Osteoblast (primary cell): Measurements from ENCODE around the gene SLC22A13. TPM values are rescaled to one million over a fixed set of nuclear protein-coding genes. Genes with fewer than 3 reads are reported as not detected.

Experiments used
- DNase-seq: peaks from one replicate; pipeline ENCODE4 v3.0.0; 2011; ENCODE audit warnings: low spot score, mixed read lengths; ENCODE audit not compliant: insufficient read length; ENCODE audit errors: missing footprints
- H2AFZ ChIP-seq: 2 replicates; pipeline ENCODE4 v1.6.0; 2011; ENCODE audit warnings: mild to moderate bottlenecking, low read length
- H3K27ac ChIP-seq: 2 replicates; pipeline ENCODE4 v1.5.1; 2011; ENCODE audit warnings: mild to moderate bottlenecking, low read depth, low read length, moderate library complexity
- H3K27me3 ChIP-seq: 2 replicates; pipeline ENCODE4 v1.6.0; 2012; ENCODE audit warnings: mild to moderate bottlenecking, control low read depth, inconsistent platforms, low read length, moderate library complexity; ENCODE audit not compliant: insufficient read depth
- H3K36me3 ChIP-seq: 2 replicates; pipeline ENCODE4 v1.5.1; 2011; ENCODE audit warnings: mild to moderate bottlenecking, low read length, control low read depth, moderate library complexity; ENCODE audit not compliant: insufficient read depth
- H3K4me1 ChIP-seq: 2 replicates; pipeline ENCODE4 v1.5.1; 2011; ENCODE audit warnings: mild to moderate bottlenecking, low read length, control low read depth, moderate library complexity; ENCODE audit not compliant: insufficient read depth
- H3K4me2 ChIP-seq: 2 replicates; pipeline ENCODE4 v1.6.0; 2011; ENCODE audit warnings: mild to moderate bottlenecking, low read length; ENCODE audit not compliant: insufficient read depth
- H3K4me3 ChIP-seq: fragments of 200-600 bp; sonication (generic); 3 replicates; pipeline ENCODE4 v1.5.1; 2012; ENCODE audit warnings: mild to moderate bottlenecking, low read length, inconsistent platforms; ENCODE audit not compliant: insufficient read depth
- H3K79me2 ChIP-seq: 2 replicates; pipeline ENCODE4 v1.6.0; 2012; ENCODE audit warnings: mild to moderate bottlenecking, low read length, control low read depth, inconsistent platforms; ENCODE audit not compliant: insufficient read depth
- H3K9me3 ChIP-seq: 2 replicates; pipeline ENCODE4 v1.5.1; 2011; ENCODE audit warnings: low read depth, low read length, control low read depth
- H4K20me1 ChIP-seq: 2 replicates; pipeline ENCODE4 v1.6.0; 2012; ENCODE audit warnings: mild to moderate bottlenecking, low read length, control low read depth; ENCODE audit not compliant: insufficient read depth
- CTCF ChIP-seq: IDR thresholded peaks from 2 replicates; pipeline ENCODE4 v1.5.1; 2011; ENCODE audit warnings: mild to moderate bottlenecking, low read depth, low read length, moderate library complexity; ENCODE audit errors: extremely low read depth
- total RNA-seq: library from RNA; depleted of rRNA; stranded (reverse); fragments of >200 nt; gene quantifications from 2 replicates; pipeline ENCODE4 v1.2.3, GENCODE V29; 2012

SLC22A13 gene
- total RNA-seq, 1 donor, result 0.36 TPM

- H3K27ac ChIP-seq, result no peak overlapping the region
- no peaks in the 10 kb centered on the region for H3K9me3 ChIP-seq
- H4K20me1 ChIP-seq, result no peaks in the 10 kb centered on the region
- DNase-seq, result no peak
- no peak overlapping the region for H3K4me2 ChIP-seq
- H3K27me3 ChIP-seq, result no peaks in the 10 kb centered on the region
- no peaks in the 10 kb centered on the region for H3K4me1 ChIP-seq
- no peak for TF ChIP-seq CTCF
- H3K36me3 ChIP-seq, result no peaks in the 10 kb centered on the region
- H3K79me2 ChIP-seq, result no peaks in the 10 kb centered on the region
- no peak overlapping the region for H2AFZ ChIP-seq
- H3K4me3 ChIP-seq, result no peak overlapping the region
Measured at GRCh38 chr3:38308456-38308855, 42.8 kb downstream of the SLC22A13 start.

GRCh38 chr3:38311476-38311875 is 45.9 kb downstream of the SLC22A13 start:
- no peak for DNase-seq

GRCh38 chr3:38311941-38312340 is 46.3 kb downstream of the SLC22A13 start:
- H3K4me1 ChIP-seq, result no peaks in the 10 kb centered on the region
- H3K4me3 ChIP-seq, result no peak overlapping the region
- no peak for TF ChIP-seq CTCF
- H3K4me2 ChIP-seq, result no peak overlapping the region
- no peaks in the 10 kb centered on the region for H3K36me3 ChIP-seq
- no peak overlapping the region for H3K27ac ChIP-seq
- H4K20me1 ChIP-seq, result no peaks in the 10 kb centered on the region
- H3K27me3 ChIP-seq, result no peaks in the 10 kb centered on the region
- peak; percentile 73 for DNase-seq
- H3K9me3 ChIP-seq, result no peaks in the 10 kb centered on the region
- H2AFZ ChIP-seq, result no peak overlapping the region
- no peaks in the 10 kb centered on the region for H3K79me2 ChIP-seq

More at GRCh38 chr3:38311476-38311875, 45.9 kb downstream of the SLC22A13 start:
- Histone ChIP-seq H3K4me2 (no peak overlapping the region), H3K27ac (no peak overlapping the region), H3K4me1 (no peaks in the 10 kb centered on the region), H3K79me2 (no peaks in the 10 kb centered on the region), H3K4me3 (no peak overlapping the region), H3K27me3 (no peaks in the 10 kb centered on the region), H3K9me3 (no peaks in the 10 kb centered on the region), H3K36me3 (no peaks in the 10 kb centered on the region), H4K20me1 (no peaks in the 10 kb centered on the region), H2AFZ (no peak overlapping the region)
- no peak for TF ChIP-seq CTCF

GRCh38 chr3:38312356-38312755 is 46.7 kb downstream of the SLC22A13 start:
- H3K27me3 ChIP-seq, result no peaks in the 10 kb centered on the region
- H2AFZ ChIP-seq, result no peak overlapping the region
- no peaks in the 10 kb centered on the region for H3K79me2 ChIP-seq
- H3K4me1 ChIP-seq, result no peaks in the 10 kb centered on the region
- H3K36me3 ChIP-seq, result no peaks in the 10 kb centered on the region
- no peaks in the 10 kb centered on the region for H4K20me1 ChIP-seq
- H3K9me3 ChIP-seq, result no peaks in the 10 kb centered on the region
- TF ChIP-seq CTCF, result no peak
- H3K27ac ChIP-seq, result no peak overlapping the region
- H3K4me3 ChIP-seq, result no peak overlapping the region
- peak; percentile 46 for DNase-seq
- H3K4me2 ChIP-seq, result no peak overlapping the region
